SK-N-SH (cell line): ENCODE measurements around the gene RASGRF1. TPM values are rescaled to one million over a fixed set of nuclear protein-coding genes. Genes with fewer than 3 reads are reported as not detected.
"Not testable (repeated sequence)": the region's sequence is repeated elsewhere in the genome, so short reads cannot be mapped to it uniquely, and the experiment has no call there.

ENCODE experiments used
- CTCF ChIA-PET: fragments of 300-600, 350-600 bp; formaldehyde crosslinking; extraction: SDS; loops from one replicate; lab custom pipeline; 2021; lab: Yijun Ruan, JAX
- POLR2A ChIA-PET: fragments of 350-600 bp; sonication (Branson Sonifier 250); formaldehyde crosslinking; extraction: SDS; loops from one replicate; lab custom pipeline; 2020; ENCODE audit warnings: antibody characterized with exemption, inconsistent platforms; lab: Yijun Ruan, JAX
- DNase-seq: peaks from one replicate; pipeline ENCODE4 v3.0.0; 2012
- H2AFZ ChIP-seq: fragments of 200-600 bp; sonication (generic); 2 replicates; pipeline ENCODE4 v1.8.1; 2016; ENCODE audit warnings: antibody characterized with exemption, mild to moderate bottlenecking, low read depth
- H3F3A ChIP-seq: fragments of 200-600 bp; sonication (generic); replicated peaks from 2 replicates; pipeline ENCODE3; 2016; ENCODE audit warnings: antibody characterized with exemption, mild to moderate bottlenecking; ENCODE audit not compliant: insufficient read depth
- H3K27ac ChIP-seq, 2 experiments: fragments of 200-500 bp in 1 of 2; fragments of 200-600 bp in 1 of 2; sonication (Bioruptor generic) in 1 of 2; sonication (generic), shearing (Covaris generic) in 1 of 2; 2 replicates each; pipeline versions ENCODE4 v1.5.1 to v1.6.1; 2014 to 2016; ENCODE audit warnings: low read depth in 2 of 2, inconsistent platforms in 1 of 2, low read length in 1 of 2, mild to moderate bottlenecking in 1 of 2, mixed read lengths in 1 of 2
- H3K27me3 ChIP-seq: fragments of 200-600 bp; sonication (generic), shearing (Covaris generic); 2 replicates; pipeline ENCODE4 v1.6.1; 2016; ENCODE audit warnings: mixed run types; ENCODE audit not compliant: insufficient read depth
- H3K36me3 ChIP-seq, 2 experiments: fragments of 200-500 bp in 1 of 2; fragments of 200-600 bp in 1 of 2; sonication (Bioruptor generic) in 1 of 2; sonication (generic) in 1 of 2; replicated peaks in 1 of 2; 2 replicates each; pipeline versions ENCODE3 to v1.5.1; 2014 to 2016; ENCODE audit warnings: low read length in 1 of 2, mild to moderate bottlenecking in 1 of 2; ENCODE audit not compliant: insufficient read depth in 2 of 2, control insufficient read depth in 1 of 2
- H3K4me1 ChIP-seq, 2 experiments: fragments of 200-500 bp in 1 of 2; fragments of 200-600 bp in 1 of 2; sonication (Bioruptor generic) in 1 of 2; sonication (generic), shearing (Covaris generic) in 1 of 2; 2 replicates each; pipeline versions ENCODE4 v1.5.1 to v1.6.1; 2014 to 2016; ENCODE audit warnings: low read depth in 1 of 2, low read length in 1 of 2, mixed run types in 1 of 2; ENCODE audit not compliant: insufficient read depth in 2 of 2, control insufficient read depth in 1 of 2
- H3K4me2 ChIP-seq: fragments of 200-600 bp; sonication (generic), shearing (Covaris generic); 2 replicates; pipeline ENCODE4 v1.6.1; 2017; ENCODE audit warnings: mixed run types
- H3K4me3 ChIP-seq, 2 experiments: fragments of 200-500 bp in 1 of 2; fragments of 200-600 bp in 1 of 2; sonication (Bioruptor generic) in 1 of 2; sonication (generic), shearing (Covaris generic) in 1 of 2; 2 replicates each; pipeline versions ENCODE4 v1.5.1 to v1.8.1; 2014 to 2016; ENCODE audit warnings: low read depth in 2 of 2, inconsistent platforms in 1 of 2, low read length in 1 of 2, mild to moderate bottlenecking in 1 of 2, mixed read lengths in 1 of 2, moderate library complexity in 1 of 2
- H3K79me2 ChIP-seq: fragments of 200-600 bp; sonication (generic); 2 replicates; pipeline ENCODE4 v1.8.1; 2017; ENCODE audit warnings: mild to moderate bottlenecking; ENCODE audit not compliant: insufficient read depth
- H3K9ac ChIP-seq: fragments of 200-600 bp; sonication (generic); 2 replicates; pipeline ENCODE4 v1.6.1; 2017; ENCODE audit warnings: mixed run types
- H3K9me2 ChIP-seq: fragments of 200-600 bp; sonication (generic); 2 replicates; pipeline ENCODE4 v1.6.1; 2017; ENCODE audit warnings: mixed run types
- H3K9me3 ChIP-seq: fragments of 200-600 bp; sonication (generic); 2 replicates; pipeline ENCODE4 v1.6.1; 2017; ENCODE audit warnings: mixed run types, mild to moderate bottlenecking, moderate library complexity
- H4K20me1 ChIP-seq: fragments of 200-600 bp; sonication (generic); 2 replicates; pipeline ENCODE4 v1.6.1; 2017; ENCODE audit warnings: mild to moderate bottlenecking, mixed run types; ENCODE audit not compliant: insufficient read depth
- EZH2phosphoT487 ChIP-seq: fragments of 200-600 bp; sonication (generic); IDR thresholded peaks from 2 replicates; pipeline ENCODE4 v1.6.1; 2017; ENCODE audit warnings: low read depth, mixed run types, mild to moderate bottlenecking, antibody characterized with exemption, moderate library complexity, borderline replicate concordance
- FOSL2 ChIP-seq: IDR thresholded peaks from 2 replicates; pipeline ENCODE4 v1.4.0; 2012; ENCODE audit warnings: low read depth, mild to moderate bottlenecking, moderate library complexity, borderline replicate concordance
- FOXJ3 ChIP-seq: sonication (generic); formaldehyde crosslinking; IDR thresholded peaks from 2 replicates; pipeline ENCODE4 v1.5.1; 2020; ENCODE audit warnings: mild to moderate bottlenecking, missing genetic modification reagents
- GATA2 ChIP-seq: sonication (generic); formaldehyde crosslinking; IDR thresholded peaks from 2 replicates; pipeline ENCODE4 v1.5.0; 2020; ENCODE audit warnings: mild to moderate bottlenecking, missing genetic modification reagents
- IRF3 ChIP-seq: fragments of 150-350 bp; IDR thresholded peaks from 2 replicates; pipeline ENCODE4 v1.6.1; 2016; ENCODE audit warnings: mild to moderate bottlenecking, low read depth, low read length
- JUND ChIP-seq: IDR thresholded peaks from 2 replicates; pipeline ENCODE4 v1.4.0; 2012
- MEF2A ChIP-seq: IDR thresholded peaks from 2 replicates; pipeline ENCODE4 v1.4.0; 2012; ENCODE audit warnings: low read depth, borderline replicate concordance
- NFIC ChIP-seq: IDR thresholded peaks from 2 replicates; pipeline ENCODE4 v1.4.0; 2012; ENCODE audit warnings: borderline replicate concordance
- NRF1 ChIP-seq: IDR thresholded peaks from 2 replicates; pipeline ENCODE4 v1.6.1; 2012; ENCODE audit warnings: low read depth, mild to moderate bottlenecking, low read length
- POLR2AphosphoS5 ChIP-seq: IDR thresholded peaks from 2 replicates; pipeline ENCODE4 v1.6.1; 2012; ENCODE audit warnings: low read depth, low read length
- RCOR1 ChIP-seq: fragments of 150-350 bp; IDR thresholded peaks from 2 replicates; pipeline ENCODE4 v1.6.1; 2017; ENCODE audit warnings: antibody characterized with exemption, low read length
- RFX5 ChIP-seq: IDR thresholded peaks from 2 replicates; pipeline ENCODE4 v1.6.1; 2012; ENCODE audit warnings: mild to moderate bottlenecking, improper control_type of control experiment, low read length
- SIN3A ChIP-seq: IDR thresholded peaks from 2 replicates; pipeline ENCODE4 v1.6.1; 2012; ENCODE audit warnings: low read depth, mild to moderate bottlenecking, low read length, moderate library complexity, borderline replicate concordance
- SMC3 ChIP-seq: IDR thresholded peaks from 2 replicates; pipeline ENCODE4 v1.6.1; 2012; ENCODE audit warnings: low read depth, low read length, improper control_type of control experiment
- TEAD4 ChIP-seq: IDR thresholded peaks from 2 replicates; pipeline ENCODE4 v1.4.0; 2012; ENCODE audit warnings: mild to moderate bottlenecking, borderline replicate concordance; ENCODE audit not compliant: insufficient read depth
- USF1 ChIP-seq: IDR thresholded peaks from 2 replicates; pipeline ENCODE4 v1.4.0; 2012; ENCODE audit warnings: low read depth, borderline replicate concordance
- WGBS: methylation state at CpG from one replicate; pipeline ENCODE4 v1.1.6; 2017; ENCODE audit warnings: low lambda C conversion rate; 5-methylcytosine and 5-hydroxymethylcytosine counted together
- polyA plus RNA-seq, 3 experiments: library from polyadenylated mRNA; depleted of rRNA; stranded (reverse); fragments of >200 nt; gene quantifications; 2 replicates each; pipeline ENCODE4 v1.2.3, GENCODE V29; 2012
- TF ChIP-seq, protein P1 (sequence below): fragments of 150-350 bp; IDR thresholded peaks from 2 replicates; pipeline ENCODE4 v1.6.1; 2017; ENCODE audit warnings: antibody characterized with exemption, low read length, low read depth, borderline replicate concordance

Gene RASGRF1
- polyA plus RNA-seq, 1 of the 3 experiments (the other 2 are of a cell fraction): 0.10 TPM

- no peak for TF ChIP-seq EZH2phosphoT487
These were observed 161.9 kb downstream of the RASGRF1 start (continued) for GRCh38 chr15:78928616-78929093.

GRCh38 chr15:78928176-78928575 is 162.4 kb downstream of the RASGRF1 start:
- H4K20me1 ChIP-seq, H3K27me3 ChIP-seq, POLR2A ChIA-PET, H3K9ac ChIP-seq, H3F3A ChIP-seq, H3K79me2 ChIP-seq, H3K4me3 ChIP-seq, H3K9me2 ChIP-seq, H2AFZ ChIP-seq, H3K9me3 ChIP-seq, H3K4me2 ChIP-seq, H3K27ac ChIP-seq, DNase-seq: not testable (repeated sequence)
- peaks cover 6 to 16% of the 10 kb centered on the region in 2 experiments for H3K36me3 ChIP-seq
- WGBS: 94% methylated on average over 14 of the region's 14 CpGs
- peaks cover 8 to 27% of the 10 kb centered on the region in 2 experiments; a peak in 3 of 4 replicates for H3K4me1 ChIP-seq
- CTCF ChIA-PET: interaction anchor here (0.8 kb wide), 1 partner anchor 16 kb away, joined by 3 read pairs; no protein-coding TSS in a partner anchor

- H3K79me2 ChIP-seq: no peaks in the 10 kb centered on the region
- H3K4me1 ChIP-seq: peaks cover 8 to 22% of the 10 kb centered on the region in 2 experiments; a peak in 3 of 4 replicates
- no peak for DNase-seq
- H3K4me2 ChIP-seq: no peak overlapping the region
- H3K4me3 ChIP-seq: no peak overlapping the region
- H3K36me3 ChIP-seq: peaks cover 11 to 23% of the 10 kb centered on the region in 2 experiments
- H3K9ac ChIP-seq: no peak overlapping the region
- no peaks in the 10 kb centered on the region for H3K9me2 ChIP-seq
- TF ChIP-seq USF1 (no peak), GATA2 (CRISPR knock-in tag) (no peak), RFX5 (no peak), NRF1 (no peak), JUND (no peak), RCOR1 (no peak), FOXJ3 (no peak), MEF2A (no peak), IRF3 (no peak), TEAD4 (no peak), EZH2phosphoT487 (no peak), FOSL2 (no peak), SIN3A (no peak), NFIC (no peak), SMC3 (no peak), POLR2AphosphoS5 (no peak)
- TF ChIP-seq, protein P1, sequence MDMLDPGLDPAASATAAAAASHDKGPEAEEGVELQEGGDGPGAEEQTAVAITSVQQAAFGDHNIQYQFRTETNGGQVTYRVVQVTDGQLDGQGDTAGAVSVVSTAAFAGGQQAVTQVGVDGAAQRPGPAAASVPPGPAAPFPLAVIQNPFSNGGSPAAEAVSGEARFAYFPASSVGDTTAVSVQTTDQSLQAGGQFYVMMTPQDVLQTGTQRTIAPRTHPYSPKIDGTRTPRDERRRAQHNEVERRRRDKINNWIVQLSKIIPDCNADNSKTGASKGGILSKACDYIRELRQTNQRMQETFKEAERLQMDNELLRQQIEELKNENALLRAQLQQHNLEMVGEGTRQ: no peak
- H2AFZ ChIP-seq: no peak overlapping the region
- H4K20me1 ChIP-seq: peaks cover 3% of the 10 kb centered on the region; the same call in 1 of the 2 replicates
- H3F3A ChIP-seq: no peaks in the 10 kb centered on the region
- H3K27ac ChIP-seq: no peak overlapping the region
- 89% methylated on average over 16 of the region's 17 CpGs for WGBS
- no peaks in the 10 kb centered on the region for H3K9me3 ChIP-seq
- POLR2A ChIA-PET: no interaction called here
- no peaks in the 10 kb centered on the region for H3K27me3 ChIP-seq
- CTCF ChIA-PET: no interaction called here
These were observed 163.3 kb downstream of the RASGRF1 start for GRCh38 chr15:78927077-78927790.
